Neural crest cell (in vitro differentiated cells): ENCODE data around the gene PARP6. TPM values are rescaled to one million over a fixed set of nuclear protein-coding genes. Genes with fewer than 3 reads are reported as not detected.
A peak's percentile ranks its signal among the peaks of the same experiment; 100 is the strongest.

Source experiments
- DNase-seq: peaks from one replicate; pipeline ENCODE4 v3.0.0; 2021; ENCODE audit warnings: low read depth, mixed read lengths, low spot score
- H3K27ac Mint-ChIP-seq: one replicate; pipeline ENCODE4 v1.8.0; 2021; ENCODE audit warnings: mild to moderate bottlenecking, mixed read lengths; ENCODE audit not compliant: unreplicated experiment
- H3K27me3 Mint-ChIP-seq: 2 replicates; pipeline ENCODE4 v1.8.0; 2021; ENCODE audit warnings: low read depth, mild to moderate bottlenecking, mixed read lengths
- H3K36me3 Mint-ChIP-seq: 2 replicates; pipeline ENCODE4 v1.8.0; 2021; ENCODE audit warnings: low read depth, mild to moderate bottlenecking, mixed read lengths
- H3K4me1 Mint-ChIP-seq: 2 replicates; pipeline ENCODE4 v1.8.0; 2021; ENCODE audit warnings: mixed read lengths
- H3K4me3 Mint-ChIP-seq: one replicate; pipeline ENCODE4 v1.8.0; 2021; ENCODE audit warnings: mild to moderate bottlenecking, mixed read lengths
- H3K9me3 Mint-ChIP-seq: 2 replicates; pipeline ENCODE4 v1.8.0; 2021; ENCODE audit warnings: mixed read lengths
- CTCF ChIP-seq: fragments of 200-600 bp; sonication (generic); conservative IDR thresholded peaks from 2 replicates; pipeline ENCODE4 v1.5.0; 2021; ENCODE audit warnings: antibody characterized with exemption, mild to moderate bottlenecking
- total RNA-seq: library from RNA; stranded (reverse); gene quantifications from 2 replicates; pipeline ENCODE4 v1.2.1, GENCODE V29; 2021

The PARP6 gene
- total RNA-seq, 1 donor from 2014 or later = 88.9 TPM

GRCh38 chr15:72236381-72237003 is 35.9 kb downstream of the PARP6 start:
- TF ChIP-seq CTCF = no peak
- DNase-seq = no peak
- Mint-ChIP-seq H3K27me3 (no peaks in the 10 kb centered on the region), H3K4me1 (peaks cover 12% of the 10 kb centered on the region), H3K36me3 (peaks cover 2% of the 10 kb centered on the region), H3K27ac (no peak overlapping the region), H3K4me3 (no peak overlapping the region), H3K9me3 (no peaks in the 10 kb centered on the region)

GRCh38 chr15:72235298-72235697 is 37.1 kb downstream of the PARP6 start:
- no peaks in the 10 kb centered on the region for H3K9me3 Mint-ChIP-seq
- H3K27ac Mint-ChIP-seq = no peak overlapping the region
- no peak overlapping the region for H3K4me3 Mint-ChIP-seq
- TF ChIP-seq CTCF = no peak
- H3K4me1 Mint-ChIP-seq = peaks cover 17% of the 10 kb centered on the region
- H3K36me3 Mint-ChIP-seq = no peaks in the 10 kb centered on the region
- no peak for DNase-seq
- H3K27me3 Mint-ChIP-seq = peaks cover 3% of the 10 kb centered on the region

- DNase-seq = no peak
- Mint-ChIP-seq H3K36me3 (peaks cover 3% of the 10 kb centered on the region), H3K4me1 (peaks cover 26% of the 10 kb centered on the region), H3K27ac (no peak overlapping the region), H3K27me3 (peaks cover 3% of the 10 kb centered on the region), H3K9me3 (no peaks in the 10 kb centered on the region), H3K4me3 (peak overlapping the region; percentile 61)
- TF ChIP-seq CTCF = no peak
Observed at GRCh38 chr15:72233769-72234168, 38.6 kb downstream of the PARP6 start.

- Mint-ChIP-seq H3K4me3 (peak overlapping the region; percentile 99), H3K27ac (peak overlapping the region; percentile 95), H3K36me3 (peaks cover 3% of the 10 kb centered on the region), H3K9me3 (no peaks in the 10 kb centered on the region), H3K27me3 (peaks cover 3% of the 10 kb centered on the region), H3K4me1 (peaks cover 41% of the 10 kb centered on the region)
- TF ChIP-seq CTCF = no peak
- no peak for DNase-seq
Observed at GRCh38 chr15:72231833-72232478, 40.4 kb downstream of the PARP6 start.

GRCh38 chr15:72231066-72231832 is 41.1 kb downstream of the PARP6 start, which contains the start of gene PKM:
TSS of gene PKM (minus strand) at chr15:72231190. CDS start at chr15:72219097, 12,093 bp downstream.
- Mint-ChIP-seq H3K4me3 (peak within 1 kb of the TSS; percentile 99), H3K27me3 (peaks cover 3% of the 10 kb centered on the region), H3K4me1 (peaks cover 47% of the 10 kb centered on the region), H3K27ac (peak within 1 kb of the TSS; percentile 100), H3K9me3 (no peaks in the 10 kb centered on the region), H3K36me3 (peaks cover 3% of the 10 kb centered on the region)
- DNase-seq = peak; percentile 99
- TF ChIP-seq CTCF = no peak
